Nephron (organoid): ENCODE data around the gene BCAS3.

ENCODE experiments used
- H3K27ac Mint-ChIP-seq, 3 experiments: 2 replicates each; pipeline ENCODE4 v1.8.0; 2020; ENCODE audit warnings: mixed read lengths in 3 of 3, mild to moderate bottlenecking in 2 of 3, moderate library complexity in 1 of 3
- H3K27me3 Mint-ChIP-seq: 2 replicates; pipeline ENCODE4 v1.8.0; 2021; ENCODE audit warnings: low read depth, mild to moderate bottlenecking, moderate library complexity, mixed read lengths
- H3K36me3 Mint-ChIP-seq: 2 replicates; pipeline ENCODE4 v1.8.0; 2020; ENCODE audit warnings: low read depth, mixed read lengths
- H3K4me1 Mint-ChIP-seq: 2 replicates; pipeline ENCODE4 v1.8.0; 2020; ENCODE audit warnings: mixed read lengths
- H3K4me3 Mint-ChIP-seq, 3 experiments: 2 replicates each; pipeline ENCODE4 v1.8.0; 2020; ENCODE audit warnings: mild to moderate bottlenecking in 3 of 3, mixed read lengths in 3 of 3, moderate library complexity in 2 of 3
- H3K9me3 Mint-ChIP-seq: 2 replicates; pipeline ENCODE4 v1.8.0; 2020; ENCODE audit warnings: mixed read lengths
- TF ChIP-seq, protein P1 (sequence below), 3 experiments: fragments of 200-600 bp; sonication (generic); IDR thresholded peaks; one replicate each; pipeline ENCODE4 v1.5.0; 2021; ENCODE audit warnings: antibody characterized with exemption in 3 of 3; ENCODE audit not compliant: unreplicated experiment in 3 of 3

The BCAS3 gene

DNA sequence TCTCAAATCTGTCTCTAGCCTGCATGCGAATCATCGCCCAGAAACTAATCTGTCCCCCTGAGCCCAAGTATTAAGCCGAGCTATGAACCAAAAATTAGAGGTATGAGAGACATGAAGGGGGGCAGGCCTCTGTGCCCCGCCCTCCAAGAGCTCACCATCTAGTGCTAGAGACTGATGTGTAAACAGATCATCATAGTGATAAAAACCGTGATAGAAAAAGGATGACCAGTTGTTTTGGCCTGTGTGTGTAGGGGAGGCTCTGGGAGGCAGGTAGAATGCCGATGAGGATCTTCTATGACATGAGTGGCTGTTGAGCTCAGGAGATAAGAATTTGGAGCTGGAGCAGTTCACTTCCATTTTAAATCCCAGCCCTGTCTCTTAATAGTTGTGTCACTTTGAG, 632.9 kb downstream of the BCAS3 start:
- no peak overlapping the region for H3K4me3 Mint-ChIP-seq
- TF ChIP-seq, protein P1, sequence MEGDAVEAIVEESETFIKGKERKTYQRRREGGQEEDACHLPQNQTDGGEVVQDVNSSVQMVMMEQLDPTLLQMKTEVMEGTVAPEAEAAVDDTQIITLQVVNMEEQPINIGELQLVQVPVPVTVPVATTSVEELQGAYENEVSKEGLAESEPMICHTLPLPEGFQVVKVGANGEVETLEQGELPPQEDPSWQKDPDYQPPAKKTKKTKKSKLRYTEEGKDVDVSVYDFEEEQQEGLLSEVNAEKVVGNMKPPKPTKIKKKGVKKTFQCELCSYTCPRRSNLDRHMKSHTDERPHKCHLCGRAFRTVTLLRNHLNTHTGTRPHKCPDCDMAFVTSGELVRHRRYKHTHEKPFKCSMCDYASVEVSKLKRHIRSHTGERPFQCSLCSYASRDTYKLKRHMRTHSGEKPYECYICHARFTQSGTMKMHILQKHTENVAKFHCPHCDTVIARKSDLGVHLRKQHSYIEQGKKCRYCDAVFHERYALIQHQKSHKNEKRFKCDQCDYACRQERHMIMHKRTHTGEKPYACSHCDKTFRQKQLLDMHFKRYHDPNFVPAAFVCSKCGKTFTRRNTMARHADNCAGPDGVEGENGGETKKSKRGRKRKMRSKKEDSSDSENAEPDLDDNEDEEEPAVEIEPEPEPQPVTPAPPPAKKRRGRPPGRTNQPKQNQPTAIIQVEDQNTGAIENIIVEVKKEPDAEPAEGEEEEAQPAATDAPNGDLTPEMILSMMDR (IDR thresholded peaks at IDR 0.05; ENCODE audit: unreplicated experiment in 3 of 3) = no peak
- no peaks in the 10 kb centered on the region for H3K27me3 Mint-ChIP-seq
- H3K27ac Mint-ChIP-seq = peak overlapping the region; percentile 64 to 93 (median 91)
- H3K4me1 Mint-ChIP-seq = peaks cover 66% of the 10 kb centered on the region
- no peaks in the 10 kb centered on the region for H3K9me3 Mint-ChIP-seq
- no peaks in the 10 kb centered on the region for H3K36me3 Mint-ChIP-seq

DNA sequence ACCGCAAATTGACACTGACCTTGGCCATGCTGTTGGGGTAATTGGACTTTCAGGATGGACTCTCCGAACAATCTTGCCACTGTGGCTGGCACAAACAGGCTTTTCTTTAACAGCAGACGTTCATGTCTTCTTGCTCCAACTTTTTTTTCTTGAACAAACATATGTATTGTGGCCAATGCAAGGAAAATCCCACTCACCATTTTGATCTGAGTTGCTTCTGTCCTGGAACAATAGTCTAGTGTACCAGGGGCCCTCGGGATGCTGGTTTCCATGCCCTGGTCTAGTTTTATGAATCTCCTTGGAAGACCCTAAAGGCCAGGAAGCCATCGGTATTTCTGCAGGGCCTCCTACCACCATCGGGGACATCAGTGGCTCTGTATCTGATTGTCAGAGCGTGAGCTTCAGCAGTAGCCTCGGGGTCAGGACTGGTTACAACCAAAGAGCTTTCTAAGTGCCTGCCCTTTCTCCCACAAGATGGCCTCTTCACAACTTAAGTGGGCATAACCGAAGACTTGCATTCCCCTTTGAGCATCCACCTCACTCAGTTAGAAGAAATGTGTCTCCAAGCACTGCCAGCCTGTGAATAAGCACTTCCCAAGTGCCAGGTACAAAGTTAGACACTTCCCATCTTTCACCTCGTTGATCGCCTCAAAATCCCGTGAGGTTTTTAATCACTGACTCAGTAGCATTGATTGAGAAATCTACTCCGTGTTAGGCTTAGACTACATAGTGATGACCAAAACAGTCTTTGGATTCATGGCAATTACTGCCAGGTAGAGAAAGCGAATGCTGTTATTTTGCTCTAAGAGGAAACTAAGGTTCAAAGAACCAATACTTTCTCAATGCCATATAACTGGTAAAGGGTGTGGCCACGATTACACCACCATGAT, 635.0 kb downstream of the BCAS3 start:
- Mint-ChIP-seq H3K27ac (peak overlapping the region; percentile 91 to 92 (median 91)), H3K27me3 (no peaks in the 10 kb centered on the region), H3K4me3 (peak overlapping the region in 1 of 3 experiments; percentile 26), H3K36me3 (no peaks in the 10 kb centered on the region), H3K4me1 (peaks cover 79% of the 10 kb centered on the region), H3K9me3 (no peaks in the 10 kb centered on the region)
- TF ChIP-seq, protein P1 (IDR thresholded peaks at IDR 0.05; ENCODE audit: unreplicated experiment in 3 of 3) = no peak

DNA sequence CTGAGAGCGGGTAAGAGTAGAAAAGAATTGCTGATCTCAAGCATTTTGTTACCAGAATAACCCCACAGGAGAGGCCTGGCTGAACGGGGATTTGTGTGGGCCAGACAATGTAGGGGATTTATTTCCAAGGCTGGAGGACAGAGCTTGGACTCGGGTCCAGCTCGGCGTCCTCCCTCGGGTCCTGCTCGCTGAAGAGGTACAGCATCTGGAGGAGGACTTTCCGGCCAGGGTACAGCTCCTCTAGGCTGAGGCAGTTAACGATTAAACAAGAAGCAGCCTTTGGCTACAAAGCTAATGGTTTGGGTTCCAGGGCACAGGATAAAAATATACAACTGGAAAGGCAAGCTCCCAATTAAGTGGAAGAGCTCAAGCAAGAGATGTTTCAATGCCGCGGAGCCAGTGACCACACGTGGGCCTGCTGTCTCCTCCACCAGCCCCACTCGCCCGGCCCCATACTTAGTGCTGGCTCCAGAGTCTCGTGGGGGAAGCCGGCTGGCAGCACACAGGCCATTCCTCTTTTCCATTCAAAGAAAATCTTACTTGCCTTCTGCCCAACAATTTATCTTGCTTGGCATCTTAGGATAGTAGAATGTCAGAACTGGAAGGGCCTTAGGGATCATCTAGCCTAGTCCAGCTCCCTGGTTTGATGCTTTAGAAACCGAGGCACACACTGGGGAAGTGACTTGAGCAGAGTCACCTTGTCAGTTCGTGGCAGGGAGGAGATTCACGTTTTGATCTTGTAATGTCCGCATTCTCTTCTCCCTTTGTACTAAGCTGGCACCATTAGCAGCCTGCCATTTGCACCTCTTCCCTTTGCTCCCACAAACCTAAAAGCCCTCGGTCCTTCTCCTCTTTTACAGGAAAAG, 636.0 kb downstream of the BCAS3 start:
- TF ChIP-seq, protein P1 (IDR thresholded peaks at IDR 0.05; ENCODE audit: unreplicated experiment in 3 of 3) = no peak

DNA sequence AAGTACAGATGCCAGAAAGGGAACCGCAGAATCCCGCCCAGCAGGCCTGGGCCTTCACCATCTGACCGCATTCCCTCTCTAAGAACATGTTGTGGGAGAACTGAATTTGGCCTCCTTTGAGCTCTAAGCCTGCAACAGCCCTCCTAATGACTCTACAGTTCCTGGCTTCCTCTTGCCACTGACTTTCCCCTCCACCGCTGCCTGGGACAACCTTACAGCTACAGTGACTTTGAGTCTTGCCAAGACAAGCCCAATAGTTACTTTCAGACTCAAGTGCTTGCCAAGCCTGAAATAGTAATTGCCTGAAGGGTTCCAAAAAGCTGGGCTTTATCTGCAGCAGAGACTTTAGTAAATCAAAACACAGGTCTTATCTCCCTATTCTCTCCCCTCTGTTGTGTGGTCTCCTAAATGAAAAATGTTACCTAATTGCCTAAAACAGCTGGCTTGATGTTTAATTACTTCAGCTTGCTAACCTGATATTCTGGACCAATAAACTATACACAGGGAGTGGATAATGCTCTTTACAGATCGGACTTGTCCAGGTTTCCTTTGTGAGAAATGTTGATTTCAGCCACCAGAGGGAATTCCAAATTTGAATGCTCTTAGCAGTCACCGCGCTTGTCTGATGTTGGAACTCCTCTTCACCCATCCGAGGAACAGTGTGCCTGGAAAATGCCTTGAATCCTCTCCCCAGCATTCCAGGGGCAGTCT, 636.9 kb downstream of the BCAS3 start:
- Mint-ChIP-seq H3K9me3 (no peaks in the 10 kb centered on the region), H3K36me3 (no peaks in the 10 kb centered on the region), H3K27ac (peak overlapping the region; percentile 91 to 92 (median 91)), H3K4me1 (peaks cover 72% of the 10 kb centered on the region), H3K4me3 (peak overlapping the region in 1 of 3 experiments; percentile 10), H3K27me3 (no peaks in the 10 kb centered on the region)
- TF ChIP-seq, protein P1 (IDR thresholded peaks at IDR 0.05; ENCODE audit: unreplicated experiment in 3 of 3) = peak; percentile 30 to 43 (median 42)

More for the DNA sequence above, 636.0 kb downstream of the BCAS3 start:
- Mint-ChIP-seq H3K36me3 (no peaks in the 10 kb centered on the region), H3K27me3 (no peaks in the 10 kb centered on the region), H3K4me3 (peak overlapping the region in 1 of 3 experiments; percentile 26), H3K27ac (peak overlapping the region; percentile 91 to 92 (median 91)), H3K9me3 (no peaks in the 10 kb centered on the region), H3K4me1 (peaks cover 75% of the 10 kb centered on the region)

DNA sequence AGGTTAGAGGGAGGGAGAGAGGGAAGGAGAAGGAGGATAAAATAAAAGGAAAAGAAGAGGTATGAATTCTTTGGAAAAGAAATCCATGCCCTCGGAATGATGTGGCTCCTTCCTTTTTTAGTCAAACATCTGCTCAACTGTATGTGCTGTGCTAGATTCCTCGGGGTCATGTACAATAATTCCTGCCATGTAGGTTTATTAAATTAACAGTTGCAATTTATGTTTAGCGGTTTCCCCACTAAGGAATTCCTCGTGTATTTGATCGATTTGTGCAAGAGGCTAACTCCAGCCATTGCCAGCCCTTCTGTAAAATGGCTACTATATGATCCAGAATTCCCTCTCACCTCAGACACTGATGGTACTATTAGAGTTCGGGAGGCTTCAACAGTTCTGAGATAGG, 639.0 kb downstream of the BCAS3 start:
- H3K27me3 Mint-ChIP-seq = peaks cover 3% of the 10 kb centered on the region
- peaks cover 65% of the 10 kb centered on the region for H3K4me1 Mint-ChIP-seq
- no peaks in the 10 kb centered on the region for H3K9me3 Mint-ChIP-seq
- H3K4me3 Mint-ChIP-seq = no peak overlapping the region
- TF ChIP-seq, protein P1 (IDR thresholded peaks at IDR 0.05; ENCODE audit: unreplicated experiment in 3 of 3) = no peak
- H3K36me3 Mint-ChIP-seq = no peaks in the 10 kb centered on the region
- peak overlapping the region; percentile 58 to 82 (median 80) for H3K27ac Mint-ChIP-seq
